HepG2 (cell line): ENCODE results near the gene P2RY11. TPM values are rescaled to one million over a fixed set of nuclear protein-coding genes. Genes with fewer than 3 reads are reported as not detected.

Experiments
- ATAC-seq: fragments of 200-7000 bp; cut with Tn5 transposase; 3 replicates; pipeline ENCODE4 v1.9.1; 2020; ENCODE audit warnings: mild to moderate bottlenecking, moderate library complexity
- BruUV-seq: library from RNA; stranded (reverse); fragments of 400-500 nt; replicated peaks from 2 replicates; lab custom pipeline; 2021; lab: Mats Ljungman, UMichigan
- CTCF ChIA-PET: fragments of 300-600 bp; formaldehyde crosslinking; extraction: SDS; loops from one replicate; lab custom pipeline; 2021; ENCODE audit warnings: low total read pairs, inconsistent platforms, low intra/inter-chr PET ratio; lab: Yijun Ruan, JAX
- POLR2A ChIA-PET: fragments of 350-600 bp; sonication (Branson Sonifier 250); formaldehyde crosslinking; loops from one replicate; lab custom pipeline; 2020; ENCODE audit warnings: antibody characterized with exemption, inconsistent platforms; lab: Yijun Ruan, JAX
- DNase-seq: peaks from one replicate; pipeline ENCODE4 v3.0.0-alpha.2; 2015; ENCODE audit warnings: low spot score
- FAIRE-seq: peaks from 3 replicates; lab custom pipeline; 2011; peaks lifted over from hg19 to GRCh38; lab: Jason Lieb, UNC
- H2AFZ ChIP-seq: one replicate; pipeline ENCODE4 v1.6.1; 2011; ENCODE audit warnings: low read length, inconsistent platforms
- H3K27ac ChIP-seq: fragments of 300-600 bp; 3 replicates; pipeline ENCODE4 v1.8.0; 2011; ENCODE audit warnings: mixed run types, mild to moderate bottlenecking, mixed read lengths, low read length, inconsistent platforms; ENCODE audit not compliant: insufficient read depth; ENCODE audit errors: extremely low read length
- H3K27me3 ChIP-seq, 2 experiments: fragments of 200-600 bp in 1 of 2; 2 replicates in 1 of 2; 3 replicates in 1 of 2; pipeline versions ENCODE4 v1.6.0 to v1.8.0; 2011; ENCODE audit warnings: low read length in 2 of 2, mild to moderate bottlenecking in 2 of 2, moderate library complexity in 2 of 2, inconsistent platforms in 1 of 2; ENCODE audit not compliant: insufficient read depth in 2 of 2, control insufficient read depth in 1 of 2
- H3K36me3 ChIP-seq, 2 experiments: fragments of 200-600 bp in 1 of 2; replicated peaks in 1 of 2; 2 replicates in 1 of 2; 3 replicates in 1 of 2; pipeline versions ENCODE4 v1.5.1 to v1.8.0; 2011; ENCODE audit warnings: low read length in 2 of 2, inconsistent platforms in 1 of 2; ENCODE audit not compliant: insufficient read depth in 2 of 2, control insufficient read depth in 1 of 2
- H3K4me1 ChIP-seq: 2 replicates; pipeline ENCODE4 v1.5.1; 2012; ENCODE audit warnings: low read length, inconsistent platforms; ENCODE audit not compliant: insufficient read depth
- H3K4me2 ChIP-seq: 2 replicates; pipeline ENCODE4 v1.6.0; 2011; ENCODE audit warnings: low read depth, low read length, inconsistent platforms
- H3K4me3 ChIP-seq, 3 experiments: fragments of 200-600 bp in 1 of 3; sonication (generic), shearing (Covaris generic) in 1 of 3; replicated peaks in 1 of 3; 2 replicates each; pipeline ENCODE4 v1.5.1; 2011 to 2016; ENCODE audit warnings: low read length in 3 of 3, inconsistent platforms in 2 of 3, low read depth in 2 of 3, mild to moderate bottlenecking in 2 of 3, control low read depth in 1 of 3, mixed read lengths in 1 of 3; ENCODE audit not compliant: insufficient read depth in 1 of 3
- H3K79me2 ChIP-seq: one replicate; pipeline ENCODE4 v1.6.1; 2011; ENCODE audit warnings: low read length, inconsistent platforms; ENCODE audit not compliant: insufficient read depth
- H3K9ac ChIP-seq: 2 replicates; pipeline ENCODE4 v1.6.0; 2011; ENCODE audit warnings: mild to moderate bottlenecking, low read depth, low read length, inconsistent platforms; ENCODE audit not compliant: insufficient read depth
- H3K9me3 ChIP-seq: 2 replicates; pipeline ENCODE4 v1.5.1; 2012; ENCODE audit warnings: mild to moderate bottlenecking, low read length
- H4K20me1 ChIP-seq: 2 replicates; pipeline ENCODE4 v1.6.0; 2011; ENCODE audit warnings: inconsistent platforms, mild to moderate bottlenecking, low read length, moderate library complexity; ENCODE audit not compliant: insufficient read depth
- CBFB ChIP-seq: sonication (generic); formaldehyde crosslinking; IDR thresholded peaks from 2 replicates; pipeline ENCODE4 v1.4.0; 2020; ENCODE audit warnings: missing genetic modification reagents
- HNRNPK ChIP-seq: fragments of 200-400 bp; formaldehyde crosslinking; IDR thresholded peaks from 2 replicates; pipeline ENCODE4 v1.6.1; 2018; ENCODE audit warnings: low read length, low read depth, moderate library complexity, mild to moderate bottlenecking; ENCODE audit not compliant: poor library complexity, severe bottlenecking
- MTF1 ChIP-seq: sonication (generic); formaldehyde crosslinking; IDR thresholded peaks from 2 replicates; pipeline ENCODE4 v1.5.0; 2020; ENCODE audit warnings: missing genetic modification reagents
- SIX1 ChIP-seq: sonication (generic); formaldehyde crosslinking; IDR thresholded peaks from 2 replicates; pipeline ENCODE4 v1.4.0; 2020; ENCODE audit warnings: missing genetic modification reagents, borderline replicate concordance
- ZNF121 ChIP-seq: sonication (generic); formaldehyde crosslinking; IDR thresholded peaks from 2 replicates; pipeline ENCODE4 v1.5.0; 2020; ENCODE audit warnings: mild to moderate bottlenecking, missing genetic modification reagents
- ZNF773 ChIP-seq: sonication (generic); formaldehyde crosslinking; IDR thresholded peaks from 2 replicates; pipeline ENCODE4 v1.4.0; 2020; ENCODE audit warnings: missing genetic modification reagents, borderline replicate concordance
- WGBS: methylation state at CpG from one replicate; pipeline ENCODE4 v1.1.6; 2017; ENCODE audit warnings: low lambda C conversion rate; 5-methylcytosine and 5-hydroxymethylcytosine counted together
- in situ Hi-C: cut with HindIII; loops from 2 replicates; pipeline ENCODE4 v1.10.0; 2017; ENCODE audit warnings: low pct_unique_long_range_greater_than_20kb; ENCODE audit not compliant: extremely low pct_ligation_motif_present
- intact Hi-C: fragments of 100-400 bp; cut with micrococcal nuclease; formaldehyde crosslinking; loops from one replicate; pipeline ENCODE4 v1.10.0; 2022; ENCODE audit not compliant: unreplicated experiment
- polyA plus RNA-seq, 8 experiments: library from polyadenylated mRNA; depleted of rRNA in 3 of 8; stranded (reverse) in 7 of 8; unstranded in 1 of 8; fragments of >200 nt; fragmentation: Illumina TruSeq in 4 of 8; extraction: Trizol in 4 of 8; gene quantifications; 2 replicates each; pipeline versions ENCODE4 v1.2.1 to v1.2.3, GENCODE V29; 2011 to 2016; ENCODE audit warnings: low read depth in 4 of 8, missing spikeins in 1 of 8, mixed read lengths in 1 of 8; ENCODE audit not compliant: insufficient read depth in 1 of 8
- total RNA-seq, 5 experiments: library from RNA; depleted of rRNA; stranded (reverse); fragments of >200 nt; fragmentation: Illumina TruSeq; extraction: Trizol; gene quantifications; 2 replicates each; pipeline ENCODE4 v1.2.3, GENCODE V29; 2016; ENCODE audit warnings: low read depth in 1 of 5
- TF ChIP-seq, protein P1 (sequence below): sonication (generic); formaldehyde crosslinking; IDR thresholded peaks from 2 replicates; pipeline ENCODE4 v1.4.0; 2020; ENCODE audit warnings: low read depth, missing genetic modification reagents
- TF ChIP-seq, protein P2 (sequence below): sonication (generic); formaldehyde crosslinking; IDR thresholded peaks from 2 replicates; pipeline ENCODE4 v1.4.0; 2020; ENCODE audit warnings: missing genetic modification reagents

Gene P2RY11
- total and polyA plus RNA-seq, 2 of the 13 experiments (the other 11 are each of a cell fraction or from before 2014, with no cell fraction given): 4.0 to 7.8 TPM

DNA sequence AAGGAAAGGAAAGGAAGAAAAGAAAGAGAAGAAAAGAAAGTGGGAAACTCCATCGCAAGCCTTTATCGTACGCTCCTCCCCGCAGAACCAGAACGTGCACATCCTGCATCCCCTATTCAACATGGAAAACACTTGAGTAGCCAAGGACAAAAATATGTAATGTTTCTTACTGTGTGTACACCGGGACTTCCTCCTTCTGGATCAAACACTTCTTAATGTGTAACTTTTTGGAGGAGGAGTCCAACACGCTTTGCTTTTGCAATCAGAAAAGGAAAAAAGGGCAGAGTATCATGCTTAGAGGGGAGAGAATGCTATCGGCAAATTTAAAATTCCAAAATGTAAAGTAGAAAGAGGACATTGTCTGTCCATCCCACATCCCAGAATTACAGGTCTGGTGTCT is 33.2 kb upstream of the P2RY11 start:
- in situ Hi-C loops (no loop called here), intact Hi-C loops (no loop called here)
- Histone ChIP-seq H3K36me3 (no peaks in the 10 kb centered on the region), H3K4me3 (no peak overlapping the region), H4K20me1 (no peaks in the 10 kb centered on the region), H3K27ac (no peak overlapping the region), H3K79me2 (no peaks in the 10 kb centered on the region), H3K4me2 (no peak overlapping the region), H3K27me3 (peaks cover 0 to 2% of the 10 kb centered on the region in 2 experiments; a peak in 1 of 5 replicates), H3K9me3 (peaks cover 9% of the 10 kb centered on the region), H3K9ac (no peak overlapping the region), H2AFZ (no peak overlapping the region), H3K4me1 (peaks cover 17% of the 10 kb centered on the region)
- ChIA-PET CTCF (interaction anchor here (0.6 kb wide), 1 partner anchor 14 kb away, joined by 3 read pairs; no protein-coding TSS in a partner anchor), POLR2A (no interaction called here)
- TF ChIP-seq, protein P1, sequence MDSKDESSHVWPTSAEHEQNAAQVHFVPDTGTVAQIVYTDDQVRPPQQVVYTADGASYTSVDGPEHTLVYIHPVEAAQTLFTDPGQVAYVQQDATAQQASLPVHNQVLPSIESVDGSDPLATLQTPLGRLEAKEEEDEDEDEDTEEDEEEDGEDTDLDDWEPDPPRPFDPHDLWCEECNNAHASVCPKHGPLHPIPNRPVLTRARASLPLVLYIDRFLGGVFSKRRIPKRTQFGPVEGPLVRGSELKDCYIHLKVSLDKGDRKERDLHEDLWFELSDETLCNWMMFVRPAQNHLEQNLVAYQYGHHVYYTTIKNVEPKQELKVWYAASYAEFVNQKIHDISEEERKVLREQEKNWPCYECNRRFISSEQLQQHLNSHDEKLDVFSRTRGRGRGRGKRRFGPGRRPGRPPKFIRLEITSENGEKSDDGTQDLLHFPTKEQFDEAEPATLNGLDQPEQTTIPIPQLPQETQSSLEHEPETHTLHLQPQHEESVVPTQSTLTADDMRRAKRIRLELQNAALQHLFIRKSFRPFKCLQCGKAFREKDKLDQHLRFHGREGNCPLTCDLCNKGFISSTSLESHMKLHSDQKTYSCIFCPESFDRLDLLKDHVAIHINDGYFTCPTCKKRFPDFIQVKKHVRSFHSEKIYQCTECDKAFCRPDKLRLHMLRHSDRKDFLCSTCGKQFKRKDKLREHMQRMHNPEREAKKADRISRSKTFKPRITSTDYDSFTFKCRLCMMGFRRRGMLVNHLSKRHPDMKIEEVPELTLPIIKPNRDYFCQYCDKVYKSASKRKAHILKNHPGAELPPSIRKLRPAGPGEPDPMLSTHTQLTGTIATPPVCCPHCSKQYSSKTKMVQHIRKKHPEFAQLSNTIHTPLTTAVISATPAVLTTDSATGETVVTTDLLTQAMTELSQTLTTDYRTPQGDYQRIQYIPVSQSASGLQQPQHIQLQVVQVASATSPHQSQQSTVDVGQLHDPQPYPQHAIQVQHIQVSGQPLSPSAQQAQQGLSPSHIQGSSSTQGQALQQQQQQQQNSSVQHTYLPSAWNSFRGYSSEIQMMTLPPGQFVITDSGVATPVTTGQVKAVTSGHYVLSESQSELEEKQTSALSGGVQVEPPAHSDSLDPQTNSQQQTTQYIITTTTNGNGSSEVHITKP (CRISPR knock-in tag): no peak
- TF ChIP-seq ZNF121 (CRISPR knock-in tag) (no peak), MTF1 (CRISPR knock-in tag) (no peak), ZNF773 (CRISPR knock-in tag) (no peak), HNRNPK (peak; percentile 49), SIX1 (no peak), CBFB (CRISPR knock-in tag) (no peak)
- TF ChIP-seq, protein P2, sequence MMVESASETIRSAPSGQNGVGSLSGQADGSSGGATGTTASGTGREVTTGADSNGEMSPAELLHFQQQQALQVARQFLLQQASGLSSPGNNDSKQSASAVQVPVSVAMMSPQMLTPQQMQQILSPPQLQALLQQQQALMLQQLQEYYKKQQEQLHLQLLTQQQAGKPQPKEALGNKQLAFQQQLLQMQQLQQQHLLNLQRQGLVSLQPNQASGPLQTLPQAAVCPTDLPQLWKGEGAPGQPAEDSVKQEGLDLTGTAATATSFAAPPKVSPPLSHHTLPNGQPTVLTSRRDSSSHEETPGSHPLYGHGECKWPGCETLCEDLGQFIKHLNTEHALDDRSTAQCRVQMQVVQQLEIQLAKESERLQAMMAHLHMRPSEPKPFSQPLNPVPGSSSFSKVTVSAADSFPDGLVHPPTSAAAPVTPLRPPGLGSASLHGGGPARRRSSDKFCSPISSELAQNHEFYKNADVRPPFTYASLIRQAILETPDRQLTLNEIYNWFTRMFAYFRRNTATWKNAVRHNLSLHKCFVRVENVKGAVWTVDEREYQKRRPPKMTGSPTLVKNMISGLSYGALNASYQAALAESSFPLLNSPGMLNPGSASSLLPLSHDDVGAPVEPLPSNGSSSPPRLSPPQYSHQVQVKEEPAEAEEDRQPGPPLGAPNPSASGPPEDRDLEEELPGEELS (CRISPR knock-in tag): no peak
- FAIRE-seq: no peak
- DNase-seq: no peak
- BruUV-seq: no TSS peak
- 49% methylated on average over 8 of the region's 8 CpGs for WGBS
- no peak for ATAC-seq
